ENCODE results near the gene LOC128125822.
A peak's percentile ranks its signal among the peaks of the same experiment; 100 is the strongest.
"Not testable (repeated sequence)": the region's sequence is repeated elsewhere in the genome, so short reads cannot be mapped to it uniquely, and the experiment has no call there.

LOC128125822 gene

GRCh38 chr6:63574554-63574900, 2.2 kb downstream of the LOC128125822 start:
- Mint-ChIP-seq H3K27me3 (ENCODE audit: low read depth) (no peaks in the 10 kb centered on the region), H3K27ac (peak overlapping the region; percentile 97), H3K36me3 (ENCODE audit: low read depth) (peaks cover 41% of the 10 kb centered on the region), H3K4me1 (ENCODE audit: low read depth) (peaks cover 40% of the 10 kb centered on the region), H3K9me3 (ENCODE audit: insufficient read depth) (no peaks in the 10 kb centered on the region), H3K4me3 (peak overlapping the region; percentile 96)
- ChIA-PET POLR2A (interaction anchor here (1.0 to 2.3 kb wide), 5 partner anchors 24 to 190 kb away, joined by 3 to 21 read pairs (median 4); partner anchors contain the start of gene PHF3), CTCF (interaction anchor here (0.7 to 2.3 kb wide), 18 partner anchors 9 to 222 kb away, joined by 3 to 18 read pairs (median 6); partner anchors contain the start of gene PHF3)
- no peak for ATAC-seq
- DNase-seq: no peak

- H3K36me3 Mint-ChIP-seq (ENCODE audit: low read depth): peaks cover 57% of the 10 kb centered on the region
- peaks cover 38% of the 10 kb centered on the region for H3K4me1 Mint-ChIP-seq (ENCODE audit: low read depth)
- H3K27me3 Mint-ChIP-seq (ENCODE audit: low read depth): no peaks in the 10 kb centered on the region
- POLR2A ChIA-PET: no interaction called here
- no peak for DNase-seq
- no peak for ATAC-seq
- H3K4me3 Mint-ChIP-seq: no peak overlapping the region
- H3K9me3 Mint-ChIP-seq (ENCODE audit: insufficient read depth): no peaks in the 10 kb centered on the region
- H3K27ac Mint-ChIP-seq: no peak overlapping the region
- CTCF ChIA-PET: interaction anchor here (0.7 to 1.2 kb wide), 4 partner anchors 22 to 224 kb away, joined by 3 to 8 read pairs (median 6); partner anchors contain the start of gene PHF3
Measured at GRCh38 chr6:63576147-63576772, 4.0 kb downstream of the LOC128125822 start.

- Mint-ChIP-seq H3K9me3 (ENCODE audit: insufficient read depth) (no peaks in the 10 kb centered on the region), H3K27ac (no peak overlapping the region), H3K36me3 (ENCODE audit: low read depth) (peaks cover 57% of the 10 kb centered on the region), H3K4me1 (ENCODE audit: low read depth) (peaks cover 32% of the 10 kb centered on the region), H3K27me3 (ENCODE audit: low read depth) (no peaks in the 10 kb centered on the region), H3K4me3 (no peak overlapping the region)
- CTCF ChIA-PET: interaction anchor here (0.7 to 1.2 kb wide), 4 partner anchors 21 to 225 kb away, joined by 3 to 8 read pairs (median 6); partner anchors contain the start of gene PHF3
- DNase-seq (no peak), ATAC-seq (no peak)
- POLR2A ChIA-PET: no interaction called here
Measured at GRCh38 chr6:63576985-63577712, 4.9 kb downstream of the LOC128125822 start.

DNA sequence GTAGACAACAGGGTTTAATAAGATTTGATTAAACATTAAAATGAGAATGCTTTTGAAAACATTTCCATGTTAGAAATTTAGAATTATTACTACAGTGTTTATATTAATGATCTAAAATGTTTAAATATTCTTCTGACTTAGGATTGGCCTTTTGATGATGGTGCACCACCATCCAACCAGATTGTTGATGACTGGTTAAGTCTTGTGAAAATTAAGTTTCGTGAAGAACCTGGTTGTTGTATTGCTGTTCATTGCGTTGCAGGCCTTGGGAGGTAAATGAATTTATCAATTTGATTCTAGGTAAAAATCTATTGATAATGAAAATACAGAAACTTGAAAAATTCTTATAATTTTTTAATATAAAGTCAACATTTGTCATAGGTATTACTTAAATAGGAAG, 6.5 kb downstream of the LOC128125822 start:
- ChIA-PET POLR2A (no interaction called here), CTCF (no interaction called here)
- no peaks in the 10 kb centered on the region for H3K9me3 Mint-ChIP-seq (ENCODE audit: insufficient read depth)
- H3K27me3 Mint-ChIP-seq (ENCODE audit: low read depth): no peaks in the 10 kb centered on the region
- DNase-seq: no peak
- H3K27ac Mint-ChIP-seq: no peak overlapping the region
- peaks cover 32% of the 10 kb centered on the region for H3K4me1 Mint-ChIP-seq (ENCODE audit: low read depth)
- no peak for ATAC-seq
- H3K4me3 Mint-ChIP-seq: no peak overlapping the region
- peaks cover 63% of the 10 kb centered on the region for H3K36me3 Mint-ChIP-seq (ENCODE audit: low read depth)

DNA sequence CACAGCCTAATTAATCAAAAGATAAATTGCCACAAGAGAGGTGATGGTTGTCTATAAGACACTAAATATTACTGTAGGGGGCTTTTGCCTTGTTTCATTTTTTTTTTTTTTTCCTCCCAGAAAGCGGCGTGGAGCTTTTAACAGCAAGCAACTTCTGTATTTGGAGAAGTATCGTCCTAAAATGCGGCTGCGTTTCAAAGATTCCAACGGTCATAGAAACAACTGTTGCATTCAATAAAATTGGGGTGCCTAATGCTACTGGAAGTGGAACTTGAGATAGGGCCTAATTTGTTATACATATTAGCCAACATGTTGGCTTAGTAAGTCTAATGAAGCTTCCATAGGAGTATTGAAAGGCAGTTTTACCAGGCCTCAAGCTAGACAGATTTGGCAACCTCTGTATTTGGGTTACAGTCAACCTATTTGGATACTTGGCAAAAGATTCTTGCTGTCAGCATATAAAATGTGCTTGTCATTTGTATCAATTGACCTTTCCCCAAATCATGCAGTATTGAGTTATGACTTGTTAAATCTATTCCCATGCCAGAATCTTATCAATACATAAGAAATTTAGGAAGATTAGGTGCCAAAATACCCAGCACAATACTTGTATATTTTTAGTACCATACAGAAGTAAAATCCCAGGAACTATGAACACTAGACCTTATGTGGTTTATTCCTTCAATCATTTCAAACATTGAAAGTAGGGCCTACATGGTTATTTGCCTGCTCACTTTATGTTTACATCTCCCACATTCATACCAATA, 7.8 kb downstream of the LOC128125822 start:
- Mint-ChIP-seq H3K4me3 (no peak overlapping the region), H3K36me3 (ENCODE audit: low read depth) (peaks cover 54% of the 10 kb centered on the region), H3K4me1 (ENCODE audit: low read depth) (peaks cover 22% of the 10 kb centered on the region), H3K9me3 (ENCODE audit: insufficient read depth) (no peaks in the 10 kb centered on the region), H3K27me3 (ENCODE audit: low read depth) (no peaks in the 10 kb centered on the region), H3K27ac (no peak overlapping the region)
- DNase-seq: no peak
- POLR2A ChIA-PET: no interaction called here
- no peak for ATAC-seq
- CTCF ChIA-PET: no interaction called here

- H3K4me1 Mint-ChIP-seq (ENCODE audit: low read depth): peaks cover 16% of the 10 kb centered on the region
- no peaks in the 10 kb centered on the region for H3K27me3 Mint-ChIP-seq (ENCODE audit: low read depth)
- no peak overlapping the region for H3K27ac Mint-ChIP-seq
- ChIA-PET CTCF (no interaction called here), POLR2A (no interaction called here)
- H3K9me3 Mint-ChIP-seq (ENCODE audit: insufficient read depth): no peaks in the 10 kb centered on the region
- peaks cover 54% of the 10 kb centered on the region for H3K36me3 Mint-ChIP-seq (ENCODE audit: low read depth)
- H3K4me3 Mint-ChIP-seq: no peak overlapping the region
- ATAC-seq: no peak
- no peak for DNase-seq
Measured at GRCh38 chr6:63580704-63580961, 8.4 kb downstream of the LOC128125822 start.

DNA sequence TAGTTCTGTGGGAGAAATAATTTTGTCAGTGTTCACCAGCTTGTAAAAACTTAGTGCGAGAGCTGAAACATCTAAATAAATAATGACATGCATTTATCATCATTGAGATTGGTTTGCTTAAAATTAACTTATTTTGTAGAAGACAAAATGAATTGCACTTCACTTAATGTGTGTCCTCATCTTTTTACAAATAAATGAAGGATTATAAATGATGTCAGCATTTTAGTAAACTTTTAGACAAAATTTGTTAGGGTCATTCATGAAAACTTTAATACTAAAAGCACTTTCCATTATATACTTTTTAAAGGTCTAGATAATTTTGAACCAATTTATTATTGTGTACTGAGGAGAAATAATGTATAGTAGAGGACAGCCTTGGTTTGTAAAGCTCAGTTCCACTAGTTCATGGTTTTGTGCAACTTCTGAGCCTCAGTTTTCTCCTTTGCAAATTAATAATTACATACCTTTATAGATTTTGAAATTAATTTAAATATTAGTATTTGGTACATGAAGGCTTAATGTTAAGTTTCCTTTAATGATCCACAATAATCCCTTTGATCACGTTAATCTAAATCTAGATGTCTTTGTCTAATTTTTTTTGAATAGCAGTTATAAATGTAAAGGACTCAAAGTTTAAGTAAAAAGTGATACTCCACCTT, 9.2 kb downstream of the LOC128125822 start:
- no peak overlapping the region for H3K4me3 Mint-ChIP-seq
- DNase-seq (no peak), ATAC-seq (no peak)
- H3K4me1 Mint-ChIP-seq (ENCODE audit: low read depth): peaks cover 10% of the 10 kb centered on the region
- POLR2A ChIA-PET: no interaction called here
- CTCF ChIA-PET: interaction anchor here (0.9 kb wide), 1 partner anchor 17 kb away, joined by 3 read pairs; no protein-coding TSS in a partner anchor
- H3K27me3 Mint-ChIP-seq (ENCODE audit: low read depth): peaks cover 3% of the 10 kb centered on the region
- H3K9me3 Mint-ChIP-seq (ENCODE audit: insufficient read depth): no peaks in the 10 kb centered on the region
- H3K27ac Mint-ChIP-seq: no peak overlapping the region
- H3K36me3 Mint-ChIP-seq (ENCODE audit: low read depth): peaks cover 49% of the 10 kb centered on the region

DNA sequence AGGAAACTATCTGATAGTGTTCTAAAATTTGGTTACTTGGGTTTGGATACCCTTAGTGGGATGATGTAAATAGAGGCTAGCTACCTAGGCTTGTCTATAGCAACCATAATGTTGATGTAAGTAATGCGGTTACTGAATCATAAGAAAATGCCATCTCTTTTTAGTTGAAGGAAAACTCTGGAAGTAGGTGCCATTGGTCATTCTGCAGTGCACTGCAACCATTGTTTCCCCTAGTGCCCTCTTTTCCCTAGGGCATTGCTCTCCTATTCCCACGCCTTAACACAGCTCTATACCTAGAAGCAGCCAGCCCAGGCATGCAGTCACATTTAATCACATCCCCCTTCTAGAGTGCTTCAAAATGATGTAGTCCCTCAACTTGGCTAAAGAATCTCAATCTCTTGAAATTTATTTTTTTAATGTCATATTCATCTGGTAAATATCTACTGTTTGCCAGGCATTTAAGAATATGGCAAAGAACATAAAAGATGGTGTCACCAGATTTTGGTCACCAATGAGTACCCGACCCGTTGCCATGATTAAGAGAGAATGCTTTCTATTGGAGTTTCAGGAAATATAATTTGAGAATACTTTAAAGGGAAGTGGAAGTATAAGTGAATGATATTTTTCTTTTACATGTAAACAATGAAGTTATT, 10.4 kb downstream of the LOC128125822 start:
- Mint-ChIP-seq H3K36me3 (ENCODE audit: low read depth) (peaks cover 39% of the 10 kb centered on the region), H3K4me1 (ENCODE audit: low read depth) (peaks cover 4% of the 10 kb centered on the region), H3K27ac (no peak overlapping the region), H3K4me3 (no peak overlapping the region), H3K9me3 (ENCODE audit: insufficient read depth) (no peaks in the 10 kb centered on the region), H3K27me3 (ENCODE audit: low read depth) (peaks cover 9% of the 10 kb centered on the region)
- ATAC-seq (no peak), DNase-seq (no peak)
- POLR2A ChIA-PET: interaction anchor here (1.0 kb wide), 1 partner anchor 52 kb away, joined by 3 read pairs; no protein-coding TSS in a partner anchor
- CTCF ChIA-PET: interaction anchor here (1.4 to 2.2 kb wide), 2 partner anchors 9 to 230 kb away, joined by 3 to 12 read pairs; no protein-coding TSS in a partner anchor

DNA sequence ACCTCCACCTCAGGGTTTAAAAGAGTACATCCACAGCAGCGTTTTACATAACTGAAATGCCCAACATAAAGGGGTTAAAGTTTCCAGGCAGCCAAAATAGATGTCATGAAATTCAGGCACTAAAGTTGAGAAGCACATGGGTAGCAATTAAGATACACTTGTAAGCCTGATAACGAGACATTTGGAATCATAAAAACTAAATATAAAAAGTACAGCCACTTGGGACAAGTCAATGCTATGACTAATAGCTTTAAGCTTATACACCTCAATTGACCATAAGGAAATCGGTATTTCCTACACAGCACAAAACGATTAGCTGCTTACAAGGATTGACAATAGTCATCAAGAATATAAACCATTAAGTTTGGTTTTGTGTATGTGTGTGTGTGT, 11.8 kb downstream of the LOC128125822 start:
- peaks cover 4% of the 10 kb centered on the region for H3K4me1 Mint-ChIP-seq (ENCODE audit: low read depth)
- peaks cover 12% of the 10 kb centered on the region for H3K27me3 Mint-ChIP-seq (ENCODE audit: low read depth)
- no peak for DNase-seq
- no peaks in the 10 kb centered on the region for H3K9me3 Mint-ChIP-seq (ENCODE audit: insufficient read depth)
- H3K27ac Mint-ChIP-seq: no peak overlapping the region
- H3K36me3 Mint-ChIP-seq (ENCODE audit: low read depth): peaks cover 35% of the 10 kb centered on the region
- no peak overlapping the region for H3K4me3 Mint-ChIP-seq
- CTCF ChIA-PET: interaction anchor here (1.4 to 2.2 kb wide), 2 partner anchors 10 to 231 kb away, joined by 3 to 12 read pairs; no protein-coding TSS in a partner anchor
- ATAC-seq: no peak
- POLR2A ChIA-PET: interaction anchor here (1.0 kb wide), 1 partner anchor 51 kb away, joined by 3 read pairs; no protein-coding TSS in a partner anchor

- H3K4me3 Mint-ChIP-seq: no peak overlapping the region
- peaks cover 4% of the 10 kb centered on the region for H3K4me1 Mint-ChIP-seq (ENCODE audit: low read depth)
- peaks cover 34% of the 10 kb centered on the region for H3K36me3 Mint-ChIP-seq (ENCODE audit: low read depth)
- ChIA-PET CTCF (interaction anchor here (2.2 kb wide), 1 partner anchor 11 kb away, joined by 12 read pairs; no protein-coding TSS in a partner anchor), POLR2A (no interaction called here)
- no peaks in the 10 kb centered on the region for H3K9me3 Mint-ChIP-seq (ENCODE audit: insufficient read depth)
- DNase-seq: no peak
- no peak for ATAC-seq
- H3K27me3 Mint-ChIP-seq (ENCODE audit: low read depth): peaks cover 12% of the 10 kb centered on the region
- H3K27ac Mint-ChIP-seq: no peak overlapping the region
Measured at GRCh38 chr6:63584566-63584965, 12.3 kb downstream of the LOC128125822 start.

DNA sequence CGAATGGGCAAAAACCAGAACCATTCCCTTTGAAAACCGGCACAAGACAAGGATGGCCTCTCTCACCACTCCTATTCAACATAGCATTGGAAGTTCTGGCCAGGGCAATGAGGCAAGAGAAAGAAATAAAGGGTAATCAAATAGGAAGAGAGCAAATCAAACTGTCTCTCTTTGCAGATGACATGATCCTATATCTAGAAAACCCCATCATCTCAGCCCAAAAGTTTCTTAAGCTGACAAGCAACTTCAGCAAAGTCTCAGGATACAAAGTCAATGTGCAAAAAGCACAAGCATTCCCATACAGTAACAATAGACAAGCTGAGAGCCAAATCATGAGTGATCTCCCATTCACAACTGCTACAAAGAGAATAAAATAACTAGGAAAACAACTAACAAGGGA, 13.4 kb downstream of the LOC128125822 start:
- H3K36me3 Mint-ChIP-seq (ENCODE audit: low read depth): peaks cover 23% of the 10 kb centered on the region
- H3K4me3 Mint-ChIP-seq; H3K27ac Mint-ChIP-seq; H3K4me1 Mint-ChIP-seq (ENCODE audit: low read depth); POLR2A ChIA-PET; ATAC-seq; H3K9me3 Mint-ChIP-seq (ENCODE audit: insufficient read depth); DNase-seq: not testable (repeated sequence)
- H3K27me3 Mint-ChIP-seq (ENCODE audit: low read depth): peaks cover 12% of the 10 kb centered on the region
- CTCF ChIA-PET: interaction anchor here (1.4 kb wide), 1 partner anchor 11 kb away, joined by 4 read pairs; no protein-coding TSS in a partner anchor
